ENCODE data around the gene PPM1B. TPM values are rescaled to one million over a fixed set of nuclear protein-coding genes. Genes with fewer than 3 reads are reported as not detected.

PPM1B gene
- total RNA-seq, 2 experiments from 2014 or later, result 87.3 to 89.6 TPM

DNA sequence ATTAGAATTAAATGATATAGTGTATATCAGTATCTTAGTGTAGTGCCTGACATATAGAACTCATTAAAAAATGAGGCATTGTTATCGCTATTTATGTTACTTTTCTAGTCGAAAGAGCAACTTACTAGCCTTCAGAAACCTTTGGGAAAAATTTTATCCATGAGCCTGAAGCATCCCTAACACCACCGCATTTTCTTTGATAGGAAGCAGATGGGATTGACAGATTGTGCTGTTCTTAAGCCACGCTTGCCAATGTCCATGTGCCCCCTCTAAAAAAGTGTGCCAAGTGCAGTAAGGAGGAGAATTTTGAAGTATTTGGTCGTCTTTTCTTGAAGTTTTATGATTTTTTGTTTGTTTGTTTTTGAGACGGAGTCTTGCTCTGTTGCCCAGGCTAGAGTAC lies 29.1 kb downstream of the PPM1B start:
- TF ChIP-seq CTCF (IDR thresholded peaks at IDR 0.05), result no peak
- Histone ChIP-seq H3K27me3 (ENCODE audit: control insufficient read depth in 1 of 2, insufficient read depth in 2 of 2, low read length in 2 of 2) (no peaks in the 10 kb centered on the region), H3K27ac (ENCODE audit: low read depth in 1 of 2, low read length in 2 of 2) (no peak overlapping the region), H3K4me1 (ENCODE audit: insufficient read depth, low read length) (peaks cover 14% of the 10 kb centered on the region), H3K4me3 (ENCODE audit: low read length) (no peak overlapping the region), H3K36me3 (ENCODE audit: insufficient read depth, low read length) (peaks cover 34% of the 10 kb centered on the region), H3K9me3 (ENCODE audit: control insufficient read depth in 1 of 2, insufficient read depth in 1 of 2, low read length in 2 of 2) (no peaks in the 10 kb centered on the region)
- ATAC-seq (ENCODE audit: poor library complexity), result no peak
- no peak overlapping the region for H3K4me3 Mint-ChIP-seq
- H3K9me3 Mint-ChIP-seq, result no peaks in the 10 kb centered on the region
- H3K4me1 Mint-ChIP-seq (ENCODE audit: low read depth), result peaks cover 78% of the 10 kb centered on the region
- H3K36me3 Mint-ChIP-seq (ENCODE audit: low read depth), result peaks cover 63% of the 10 kb centered on the region
- POLR2A ChIA-PET, result no interaction called here
- intact Hi-C loops (cut with DNase I, micrococcal nuclease), result no loop called here
- CTCF ChIA-PET, result no interaction called here
- H3K27ac Mint-ChIP-seq, result no peak overlapping the region
- DNase-seq, result no peak
- no peaks in the 10 kb centered on the region for H3K27me3 Mint-ChIP-seq

DNA sequence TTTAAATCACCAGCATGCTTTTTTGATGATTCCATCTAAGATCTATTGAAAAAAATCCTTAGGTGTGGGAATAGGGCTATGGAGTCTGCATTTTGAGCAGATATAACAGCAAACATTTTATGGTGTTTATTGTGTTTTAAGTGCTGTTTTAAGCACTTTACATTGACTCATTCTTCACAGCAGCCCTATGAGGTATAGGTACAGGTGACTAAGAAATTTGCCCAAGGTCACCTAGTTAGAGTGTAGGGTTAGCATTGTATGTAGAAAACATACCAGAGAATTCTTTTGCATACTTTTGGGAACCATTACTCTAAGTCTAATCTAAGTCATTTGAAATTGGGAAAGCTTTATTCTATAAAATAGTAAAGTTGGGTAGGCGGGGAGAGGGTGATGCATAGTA lies 31.3 kb downstream of the PPM1B start:
- ChIA-PET CTCF (no interaction called here), POLR2A (no interaction called here)
- DNase-seq (no peak), ATAC-seq (ENCODE audit: poor library complexity) (no peak)
- H3K36me3 Mint-ChIP-seq (ENCODE audit: low read depth), result peaks cover 72% of the 10 kb centered on the region
- no peaks in the 10 kb centered on the region for H3K27me3 ChIP-seq (ENCODE audit: control insufficient read depth in 1 of 2, insufficient read depth in 2 of 2, low read length in 2 of 2)
- no peak overlapping the region for H3K4me3 ChIP-seq (ENCODE audit: low read length)
- H3K9me3 Mint-ChIP-seq, result peaks cover 3% of the 10 kb centered on the region
- H3K27ac Mint-ChIP-seq, result no peak overlapping the region
- peaks cover 92% of the 10 kb centered on the region for H3K4me1 Mint-ChIP-seq (ENCODE audit: low read depth)
- intact Hi-C loops (cut with DNase I, micrococcal nuclease), result loop anchor here in 1 of 2 experiments (5.0 kb wide), 1 partner anchor 33 kb away; the partner anchor contains the start of gene PPM1B
- H3K36me3 ChIP-seq (ENCODE audit: insufficient read depth, low read length), result peaks cover 42% of the 10 kb centered on the region
- H3K27ac ChIP-seq (ENCODE audit: low read depth in 1 of 2, low read length in 2 of 2), result no peak overlapping the region
- no peak for TF ChIP-seq CTCF (IDR thresholded peaks at IDR 0.05)
- H3K4me1 ChIP-seq (ENCODE audit: insufficient read depth, low read length), result peaks cover 14% of the 10 kb centered on the region
- no peak overlapping the region for H3K4me3 Mint-ChIP-seq
- no peaks in the 10 kb centered on the region for H3K27me3 Mint-ChIP-seq
- H3K9me3 ChIP-seq (ENCODE audit: control insufficient read depth in 1 of 2, insufficient read depth in 1 of 2, low read length in 2 of 2), result no peaks in the 10 kb centered on the region

- CTCF ChIA-PET, result no interaction called here
- peaks cover 90% of the 10 kb centered on the region for H3K4me1 Mint-ChIP-seq (ENCODE audit: low read depth)
- H3K9me3 Mint-ChIP-seq, result peaks cover 3% of the 10 kb centered on the region
- peaks cover 10% of the 10 kb centered on the region for H3K4me1 ChIP-seq (ENCODE audit: insufficient read depth, low read length)
- no peaks in the 10 kb centered on the region for H3K27me3 ChIP-seq (ENCODE audit: control insufficient read depth in 1 of 2, insufficient read depth in 2 of 2, low read length in 2 of 2)
- DNase-seq (no peak), ATAC-seq (ENCODE audit: poor library complexity) (no peak)
- H3K36me3 Mint-ChIP-seq (ENCODE audit: low read depth), result peaks cover 71% of the 10 kb centered on the region
- H3K4me3 Mint-ChIP-seq, result no peak overlapping the region
- H3K27ac ChIP-seq (ENCODE audit: low read depth in 1 of 2, low read length in 2 of 2), result no peak overlapping the region
- H3K36me3 ChIP-seq (ENCODE audit: insufficient read depth, low read length), result peaks cover 36% of the 10 kb centered on the region
- no peak overlapping the region for H3K4me3 ChIP-seq (ENCODE audit: low read length)
- intact Hi-C loops (cut with DNase I, micrococcal nuclease), result loop anchor here in 1 of 2 experiments (5.0 kb wide), 1 partner anchor 33 kb away; the partner anchor contains the start of gene PPM1B
- no peaks in the 10 kb centered on the region for H3K27me3 Mint-ChIP-seq
- TF ChIP-seq CTCF (IDR thresholded peaks at IDR 0.05), result no peak
- no peak overlapping the region for H3K27ac Mint-ChIP-seq
- no peaks in the 10 kb centered on the region for H3K9me3 ChIP-seq (ENCODE audit: control insufficient read depth in 1 of 2, insufficient read depth in 1 of 2, low read length in 2 of 2)
- POLR2A ChIA-PET, result no interaction called here
Measured at GRCh38 chr2:44200759-44201158, 32.1 kb downstream of the PPM1B start.
